ENCODE results near the gene HIGD1C.

- TF ChIP-seq CTCF (IDR thresholded peaks at IDR 0.05): no peak
- TF ChIP-seq EP300 (IDR thresholded peaks at IDR 0.05): no peak
These were observed 59.6 kb downstream of the HIGD1C start for GRCh38 chr12:51011955-51012354.
